ENCODE results near the gene CFAP73.
A peak's percentile ranks its signal among the peaks of the same experiment; 100 is the strongest.
"Not testable (repeated sequence)": the region's sequence is repeated elsewhere in the genome, so short reads cannot be mapped to it uniquely, and the experiment has no call there.

CFAP73 gene

DNA sequence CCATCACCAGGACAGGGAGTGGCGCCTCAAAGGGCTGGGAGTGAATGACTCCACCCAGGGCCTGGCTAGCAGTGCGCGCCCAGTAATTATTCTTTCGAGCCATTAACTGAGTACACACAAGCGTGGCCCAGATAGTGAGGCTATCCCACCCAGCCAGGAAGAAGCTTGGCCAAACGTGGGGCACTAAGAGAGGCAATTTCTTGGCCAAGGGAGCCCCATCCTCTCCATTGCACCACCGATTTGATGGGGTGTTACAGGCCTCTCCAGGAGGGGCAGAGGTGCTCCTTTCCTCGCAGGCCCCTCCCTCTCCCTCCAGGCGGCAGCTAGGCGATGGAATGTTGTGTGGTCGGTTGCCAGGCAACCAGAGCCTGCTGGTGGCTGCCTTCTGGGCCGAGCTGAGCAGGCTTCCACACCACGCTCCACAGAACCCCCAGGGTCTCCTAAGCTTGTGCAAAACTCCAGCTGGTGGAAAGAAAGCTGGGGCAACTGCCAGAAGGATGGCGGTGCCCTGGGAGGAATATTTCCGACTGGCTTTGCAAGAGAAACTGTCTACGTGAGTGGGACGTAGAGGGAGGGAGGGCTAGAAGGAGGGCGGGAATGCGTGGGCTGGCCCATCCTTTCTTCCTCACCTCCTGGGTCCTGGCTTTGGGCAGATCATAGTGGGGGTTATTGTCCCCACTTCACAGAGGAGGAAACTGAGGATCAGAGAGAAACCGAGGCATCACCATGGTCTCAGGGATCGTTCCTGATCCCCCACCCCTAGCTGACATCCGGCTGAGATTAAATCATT, at the start of gene CFAP73:
Gene CFAP73 (plus strand): TSS at position 364 of the 790 bp plus-strand sequence. CDS start 134 bp downstream, at position 498.
- DNase-seq, result peak; percentile 88

DNA sequence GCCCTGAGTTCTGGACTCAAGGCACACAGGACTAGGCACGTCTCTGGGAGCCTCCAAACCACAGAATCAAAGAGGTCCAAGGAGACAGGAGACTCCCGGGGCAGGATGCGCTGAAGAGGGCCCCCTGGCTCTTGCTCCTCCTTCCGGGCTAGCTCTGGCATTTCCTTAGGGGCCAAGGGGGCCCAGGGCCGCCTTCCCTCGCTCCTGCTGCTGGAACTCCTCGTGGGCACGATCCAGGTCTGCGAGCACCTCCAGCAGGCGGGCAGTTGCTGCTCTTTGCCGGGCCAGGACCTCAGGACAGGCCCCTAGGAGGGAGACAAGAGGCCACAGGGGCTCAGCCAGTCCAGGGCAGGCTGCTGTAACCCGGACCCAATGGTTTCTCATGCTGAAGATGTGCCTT, 49.8 kb upstream of the CFAP73 start:
- no peak for DNase-seq

DNA sequence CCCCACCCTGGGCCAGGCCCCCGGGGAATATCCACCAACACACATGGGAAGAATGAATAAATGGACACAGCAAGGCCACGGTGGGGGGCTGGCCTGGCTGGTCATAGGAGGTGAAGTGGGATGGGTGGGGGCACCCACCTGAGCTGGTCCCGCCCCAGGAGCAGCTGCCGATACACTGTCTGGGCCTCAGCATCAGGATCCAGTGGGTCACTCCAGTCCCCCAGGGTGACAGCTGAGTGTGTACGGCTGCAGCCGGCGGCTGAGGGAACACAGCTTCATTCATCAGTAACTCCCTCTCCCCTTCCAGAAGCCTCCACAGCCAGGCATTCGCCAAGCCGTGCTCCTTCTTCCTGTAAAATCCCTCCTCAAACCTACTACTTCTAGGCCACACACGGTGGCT, 47.8 kb upstream of the CFAP73 start:
- no peak for DNase-seq

DNA sequence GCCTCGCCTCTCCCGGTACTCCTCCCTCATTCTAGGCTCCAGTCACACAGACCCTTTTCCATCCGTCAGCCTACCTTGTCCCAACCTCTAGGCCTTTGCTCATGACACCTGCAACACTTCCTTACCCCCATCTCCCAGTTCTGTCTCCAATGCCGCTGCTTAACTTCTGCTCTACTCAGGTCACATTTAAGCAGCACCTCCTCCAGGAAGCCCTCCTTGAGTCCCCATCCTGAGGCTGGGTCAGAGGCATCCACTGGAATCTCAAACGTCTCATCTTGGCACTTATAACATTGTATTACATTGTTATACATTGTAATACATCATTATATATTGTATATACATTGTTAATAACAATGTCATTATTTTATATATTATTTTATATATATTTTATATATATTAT, 46.7 kb upstream of the CFAP73 start:
- DNase-seq, result no peak

DNA sequence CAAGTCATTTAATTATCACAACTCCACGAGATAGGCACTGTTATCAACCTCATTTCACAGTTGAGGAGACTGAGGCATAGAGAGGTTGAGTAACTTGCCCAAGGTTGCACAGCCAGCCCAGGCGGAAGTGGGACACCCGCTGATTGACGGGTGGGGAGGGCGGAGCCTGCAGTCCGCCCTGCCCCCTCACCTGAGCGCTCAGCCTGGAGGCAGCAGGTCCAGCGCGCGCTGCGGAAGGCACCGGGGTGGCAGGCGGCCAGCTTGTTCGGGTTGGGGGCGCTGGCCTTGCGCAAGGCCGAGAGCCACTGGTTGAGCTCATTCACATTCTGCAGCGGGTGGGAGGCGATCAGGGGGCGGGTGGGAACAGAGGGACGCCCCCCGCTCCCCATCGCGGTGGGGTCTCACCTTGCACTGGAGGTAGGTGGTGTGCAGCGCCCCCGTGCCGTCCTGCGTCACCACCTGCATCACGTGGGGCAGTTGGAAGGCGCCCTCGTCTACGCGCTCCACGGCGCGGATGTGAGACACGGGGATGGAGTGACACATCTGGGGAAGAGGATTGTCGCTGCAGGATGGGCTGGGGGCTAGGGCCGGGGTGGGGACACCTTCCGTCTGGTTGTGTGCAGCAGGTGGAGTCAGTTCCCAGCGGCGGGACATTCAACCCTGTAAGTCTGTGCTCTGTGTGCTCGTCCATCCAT, 45.6 kb upstream of the CFAP73 start:
- no peak for DNase-seq

DNA sequence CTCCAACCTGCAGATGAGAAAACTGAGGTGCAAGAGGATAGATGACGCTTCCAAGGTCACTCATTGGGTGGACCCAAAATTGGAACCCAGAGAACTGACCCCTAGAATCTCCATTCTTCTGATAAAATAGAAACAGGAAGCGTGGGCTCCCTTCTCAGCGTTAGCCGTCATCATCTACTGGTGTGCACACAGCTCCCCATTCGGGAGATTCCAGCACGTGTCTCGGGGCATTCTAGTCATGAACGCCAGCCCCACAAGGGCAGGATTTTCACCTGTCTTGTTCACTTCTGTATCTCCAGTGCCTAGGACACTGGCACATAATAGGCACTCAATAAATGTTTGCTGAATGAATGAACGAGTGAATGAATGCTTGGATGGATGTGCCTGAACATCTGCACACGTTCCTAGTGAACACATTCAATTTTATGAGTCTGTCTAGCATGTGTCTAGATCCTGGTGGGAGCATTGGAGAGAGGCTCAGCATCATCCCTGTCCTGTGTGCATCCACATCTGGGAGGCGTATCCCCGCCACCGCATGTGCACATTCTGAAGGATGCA, 44.5 kb upstream of the CFAP73 start:
- no peak for DNase-seq

- DNase-seq, result no peak
These were observed 43.8 kb upstream of the CFAP73 start for GRCh38 chr12:113105606-113106271.

DNA sequence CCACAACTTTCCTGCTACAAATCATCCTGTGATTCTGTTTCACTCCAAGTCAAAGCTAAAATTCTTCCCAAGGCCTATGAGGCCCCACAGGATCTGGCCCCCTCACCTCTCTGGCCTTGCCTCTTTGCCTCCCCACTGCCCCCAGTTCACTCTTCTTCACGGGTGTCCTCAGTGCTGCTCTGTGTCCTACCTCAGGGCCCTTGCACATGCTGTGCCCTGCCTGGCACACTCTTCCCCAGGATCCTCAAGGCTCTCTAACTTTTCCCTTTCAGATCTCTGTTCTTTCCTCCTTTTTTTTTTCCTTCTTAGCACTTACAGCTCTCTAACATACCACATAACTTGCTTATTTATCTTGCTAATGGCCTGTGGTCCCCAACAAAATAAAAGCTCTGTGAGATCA, 43.2 kb upstream of the CFAP73 start:
- no peak for DNase-seq

DNA sequence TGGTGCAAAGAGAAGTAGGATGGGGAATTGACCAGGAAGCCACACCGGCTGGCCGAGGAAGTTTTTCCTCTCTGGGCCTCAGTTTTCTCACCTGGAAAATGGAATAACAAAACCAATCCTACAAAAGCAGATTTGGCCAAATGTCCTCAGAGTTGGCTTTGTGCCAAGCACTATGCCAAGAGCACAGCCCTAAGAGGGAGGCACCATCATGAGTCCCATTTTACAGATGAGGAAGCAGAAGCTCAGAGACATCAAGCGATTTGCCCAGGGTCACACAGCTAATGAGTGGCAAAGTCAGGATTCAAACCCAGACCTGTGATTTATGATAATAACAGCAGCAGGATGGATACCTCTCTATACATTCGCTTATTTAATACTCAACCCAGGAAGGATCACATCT, 41.2 kb upstream of the CFAP73 start:
- no peak for DNase-seq

- DNase-seq, result no peak
These were observed 40.2 kb upstream of the CFAP73 start for GRCh38 chr12:113109360-113109759.

DNA sequence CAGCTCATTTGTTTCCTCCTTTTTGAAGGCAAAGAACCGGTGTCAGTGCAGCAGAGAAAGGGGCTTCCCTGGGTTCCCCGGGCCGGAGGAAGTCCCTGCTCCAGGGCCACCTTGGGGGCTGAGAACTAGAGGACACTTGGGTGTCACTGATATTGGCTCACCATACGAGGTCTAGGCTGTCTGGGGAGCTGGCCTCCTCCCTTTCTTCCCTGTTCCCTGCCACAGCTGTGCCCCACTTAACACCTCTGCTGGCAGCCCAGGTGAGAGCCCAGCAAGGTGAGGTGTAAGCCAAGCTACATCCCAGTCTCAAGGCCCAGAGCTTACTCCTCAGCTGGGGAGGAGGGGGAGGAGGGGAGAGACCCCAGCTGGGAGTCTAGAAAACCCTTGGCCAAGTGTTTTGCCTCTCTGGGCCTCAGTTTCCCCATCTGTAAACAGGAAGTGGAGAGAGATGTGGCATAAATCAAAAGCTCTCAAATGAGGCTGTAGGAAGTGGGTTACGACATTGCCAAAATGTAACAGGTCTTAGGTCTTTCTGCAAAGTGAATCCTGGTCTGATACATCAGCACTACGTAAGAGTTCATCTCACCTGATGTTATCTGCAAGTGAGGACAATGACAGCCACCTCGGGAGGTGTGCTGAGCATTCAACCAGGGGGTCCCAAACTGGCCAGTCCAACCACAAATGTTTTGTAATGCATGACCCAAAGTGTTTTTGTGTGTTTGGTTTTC, 39.5 kb upstream of the CFAP73 start:
- no peak for DNase-seq

- no peak for DNase-seq
These were observed 38.3 kb upstream of the CFAP73 start for GRCh38 chr12:113111247-113111646.

DNA sequence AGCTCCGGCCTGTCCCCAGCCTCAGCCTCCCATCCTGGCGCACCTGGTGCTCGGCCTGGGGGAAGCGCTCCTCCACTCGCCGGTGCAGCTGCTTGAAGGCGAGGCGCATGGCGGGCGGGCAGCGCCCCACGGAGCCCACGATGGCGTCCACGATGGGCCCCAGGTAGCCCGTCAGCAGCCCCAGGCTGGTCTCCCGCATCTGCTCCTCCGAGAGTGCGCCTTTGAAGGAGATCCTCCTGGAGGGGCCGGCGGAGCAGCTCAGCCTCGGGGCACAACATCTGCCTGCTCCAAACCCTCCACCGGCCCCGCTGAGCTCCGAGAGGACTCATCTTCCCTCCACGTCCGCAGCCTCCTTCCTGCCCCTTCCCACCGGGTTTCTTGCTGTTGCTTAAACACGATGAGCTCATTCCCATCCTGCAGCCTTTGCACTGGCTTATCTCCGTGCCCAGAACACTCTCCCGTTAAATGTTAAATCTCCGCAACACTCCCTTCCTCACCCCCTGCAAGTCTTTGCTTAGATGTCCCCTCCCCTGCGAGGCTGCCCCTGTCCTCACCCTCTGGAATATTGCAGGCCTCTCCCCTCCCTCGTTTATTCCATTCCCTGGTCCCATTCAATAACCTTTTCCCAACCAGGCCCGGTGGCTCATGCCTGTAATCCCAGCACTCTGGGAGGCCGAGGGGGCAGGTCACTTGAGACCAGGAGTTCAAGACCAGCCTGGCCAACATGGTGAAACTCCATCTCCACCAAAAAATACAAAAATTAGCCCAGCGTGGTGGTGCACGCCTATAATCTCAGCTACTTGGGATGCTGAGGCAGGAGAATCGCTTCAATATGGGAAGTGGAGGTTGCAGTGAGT, 37.3 kb upstream of the CFAP73 start:
- no peak for DNase-seq

DNA sequence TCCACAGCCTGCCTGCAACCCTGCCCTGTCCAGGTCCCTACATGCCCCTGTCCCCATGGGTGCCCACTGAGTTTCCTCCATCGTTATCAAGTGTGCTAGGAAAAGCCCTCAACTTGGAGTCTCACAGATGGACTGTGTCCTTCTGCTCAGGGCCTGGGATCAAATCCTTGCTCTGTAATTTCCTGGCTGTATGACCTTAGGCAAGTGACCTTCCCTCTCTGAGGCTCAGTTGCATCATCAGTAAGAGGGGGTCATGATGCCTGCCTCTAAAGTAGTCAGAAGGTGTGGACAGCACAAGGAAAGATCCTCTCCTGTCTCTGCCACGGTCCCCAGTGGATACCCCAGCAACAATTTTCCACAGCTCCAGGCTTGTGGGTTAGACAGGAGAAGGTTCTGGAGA, 36.1 kb upstream of the CFAP73 start:
- no peak for DNase-seq

DNA sequence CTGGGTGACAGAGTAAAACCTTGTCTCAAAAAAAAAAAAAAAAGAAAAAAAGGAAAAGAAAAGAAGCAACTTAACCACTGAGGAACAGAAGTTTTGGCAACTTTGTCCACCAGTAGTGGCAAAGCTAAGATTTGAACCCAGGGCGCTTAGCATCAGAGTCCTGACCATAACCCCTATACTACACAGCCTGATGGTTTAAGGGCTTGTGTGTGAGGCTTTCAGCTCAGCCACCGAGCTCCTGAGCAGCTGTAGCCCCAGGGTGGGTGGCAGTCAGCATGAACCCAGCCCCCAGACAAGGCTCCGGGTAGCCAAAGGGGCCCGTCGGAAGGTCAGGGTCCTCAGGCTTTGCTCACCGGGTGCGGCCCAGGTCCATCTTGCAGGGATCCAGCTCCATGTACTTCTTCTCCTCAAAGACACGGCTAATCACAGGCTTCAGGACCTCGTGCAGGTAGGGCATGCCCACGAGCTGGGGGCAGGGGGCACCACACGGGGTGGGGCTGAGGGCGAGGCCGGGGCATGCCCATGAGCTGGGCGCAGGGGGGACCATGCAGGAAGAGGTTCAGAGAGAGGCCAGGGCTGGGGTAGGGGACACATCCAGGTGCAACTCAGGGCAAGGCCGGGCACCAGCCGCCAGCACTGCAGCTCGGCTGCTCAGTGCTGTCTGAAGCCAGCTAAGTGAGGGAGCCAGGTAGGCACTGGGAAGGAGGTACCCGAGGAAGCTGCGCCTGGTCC, 34.9 kb upstream of the CFAP73 start:
- no peak for DNase-seq

DNA sequence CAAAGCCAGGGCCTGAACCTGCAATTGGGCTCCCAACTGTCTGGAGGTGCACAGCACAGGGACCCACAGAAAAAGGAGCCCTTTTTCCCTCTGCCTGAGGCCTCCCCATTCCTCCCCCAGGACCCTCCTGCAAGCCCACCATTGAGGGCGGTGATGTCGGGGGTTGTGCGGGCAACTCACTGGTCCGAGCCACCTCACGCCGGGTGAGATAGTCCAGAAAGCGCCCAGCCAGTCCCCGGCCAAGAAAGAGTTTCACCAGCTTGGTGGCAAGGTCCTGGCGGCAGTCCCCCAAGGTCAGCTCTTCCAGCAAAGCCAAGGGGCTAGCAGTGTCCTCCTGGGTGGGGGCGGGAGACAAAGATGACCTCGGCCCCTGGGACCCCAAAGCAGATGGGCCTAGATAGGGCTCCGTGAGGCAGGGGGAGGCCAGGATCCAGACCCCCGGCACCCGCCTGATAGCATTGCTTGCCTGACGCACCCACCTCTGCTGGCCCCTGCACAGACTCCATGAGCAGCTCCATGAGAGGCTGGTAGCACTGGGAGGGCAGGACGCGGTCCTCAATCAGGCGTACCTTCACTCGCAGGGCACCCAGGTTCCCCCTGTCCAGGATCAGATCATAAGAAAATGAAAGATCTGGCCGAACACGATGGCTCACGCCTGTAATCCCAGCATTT, 33.9 kb upstream of the CFAP73 start:
- DNase-seq, result no peak

DNA sequence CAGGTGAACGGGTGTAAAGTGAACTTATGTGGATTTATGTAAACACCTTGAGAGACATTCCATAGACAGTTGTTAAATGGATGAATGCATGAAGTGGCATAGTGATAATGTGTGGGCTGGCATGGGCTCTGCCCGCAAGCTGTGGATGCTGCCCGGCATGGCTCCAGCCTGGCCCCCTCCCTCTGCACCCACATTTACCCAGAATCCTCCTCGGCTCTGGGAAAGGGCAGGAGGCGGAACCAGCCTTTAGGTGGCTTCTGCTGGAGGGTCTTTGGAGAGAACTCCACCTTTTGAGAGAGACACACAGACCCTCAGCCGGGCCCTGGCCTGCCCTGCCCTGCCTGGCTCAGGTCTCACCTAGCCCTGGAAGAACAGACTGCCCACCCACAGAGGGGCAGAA, 32.6 kb upstream of the CFAP73 start:
- no peak for DNase-seq

DNA sequence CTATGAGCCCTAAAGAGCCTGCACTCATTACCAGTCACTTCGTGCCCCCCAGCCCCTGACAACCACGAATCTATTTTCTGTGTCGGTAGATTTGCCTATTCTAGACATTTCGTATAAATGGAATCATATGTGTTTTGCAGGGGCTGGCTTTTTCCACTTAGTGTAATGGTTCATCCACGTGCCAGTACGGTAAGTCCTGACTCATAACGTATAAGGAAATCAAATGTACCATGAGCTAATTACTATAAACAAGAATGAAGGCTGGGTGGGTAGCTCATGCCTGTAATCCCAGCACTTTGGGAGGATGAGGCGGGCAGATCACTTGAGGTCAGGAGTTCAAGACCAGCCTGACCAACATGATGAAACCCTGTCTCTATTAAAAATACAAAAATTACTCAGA, 31.8 kb upstream of the CFAP73 start:
- DNase-seq, result not testable (repeated sequence)

GRCh38 chr12:113118142-113118541, 31.4 kb upstream of the CFAP73 start:
- no peak for DNase-seq

DNA sequence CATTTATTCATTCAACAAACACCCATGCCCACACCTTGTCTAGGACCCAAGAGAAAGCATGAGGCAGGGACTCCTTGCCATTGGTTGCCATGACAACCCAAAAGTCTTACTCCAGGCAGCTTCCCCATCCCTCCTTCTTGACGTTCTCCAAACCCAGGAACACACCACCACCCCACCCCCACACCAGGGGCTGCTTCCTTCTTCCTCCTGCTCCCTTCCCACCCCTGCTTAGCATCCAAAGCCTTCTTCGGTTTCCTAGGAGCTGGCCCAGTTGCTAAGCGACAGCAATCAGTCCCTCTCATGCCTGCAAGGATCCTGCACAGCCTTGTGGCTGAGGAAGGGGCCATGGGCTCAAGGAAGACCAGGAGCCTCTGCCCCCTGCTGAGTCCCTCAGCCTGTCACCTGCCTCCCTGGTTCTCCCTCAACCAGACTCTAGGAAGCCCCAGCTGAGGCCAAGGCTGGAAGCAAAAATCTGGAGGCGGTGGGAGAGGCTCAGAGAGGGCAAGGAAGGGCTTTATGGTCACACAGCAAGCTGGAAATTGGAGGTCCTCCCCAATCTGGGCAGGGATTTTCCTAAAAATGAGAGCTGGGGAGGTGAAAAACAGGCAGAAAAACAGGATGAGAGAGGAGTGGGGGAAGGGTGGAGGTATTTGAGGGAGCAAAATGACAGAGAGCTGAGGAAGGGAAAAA, 29.4 kb upstream of the CFAP73 start:
- no peak for DNase-seq

All from NCI-H2227 treated with DMSO at 0.1 percent for 48 hours (cell line).